GM21381 (cell line): Measurements from ENCODE around the gene ERG.

Source experiments
- ATAC-seq: cut with Tn5 transposase; IDR thresholded peaks from one replicate; pipeline ENCODE4 v1.9.1; 2021; ENCODE audit warnings: mild to moderate bottlenecking, moderate library complexity; ENCODE audit not compliant: unreplicated experiment

The ERG gene, protein sequence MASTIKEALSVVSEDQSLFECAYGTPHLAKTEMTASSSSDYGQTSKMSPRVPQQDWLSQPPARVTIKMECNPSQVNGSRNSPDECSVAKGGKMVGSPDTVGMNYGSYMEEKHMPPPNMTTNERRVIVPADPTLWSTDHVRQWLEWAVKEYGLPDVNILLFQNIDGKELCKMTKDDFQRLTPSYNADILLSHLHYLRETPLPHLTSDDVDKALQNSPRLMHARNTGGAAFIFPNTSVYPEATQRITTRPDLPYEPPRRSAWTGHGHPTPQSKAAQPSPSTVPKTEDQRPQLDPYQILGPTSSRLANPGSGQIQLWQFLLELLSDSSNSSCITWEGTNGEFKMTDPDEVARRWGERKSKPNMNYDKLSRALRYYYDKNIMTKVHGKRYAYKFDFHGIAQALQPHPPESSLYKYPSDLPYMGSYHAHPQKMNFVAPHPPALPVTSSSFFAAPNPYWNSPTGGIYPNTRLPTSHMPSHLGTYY

GRCh38 chr21:38498057-38498833, at the start of gene ERG:
Gene ERG (minus strand): TSS chr21:38498477. CDS start chr21:38498380, 97 bp downstream.
- no peak for ATAC-seq

GRCh38 chr21:38544661-38545060, 46.4 kb upstream of the ERG start:
- ATAC-seq = no peak

GRCh38 chr21:38542263-38542662, 44.0 kb upstream of the ERG start:
- ATAC-seq = no peak

- ATAC-seq = no peak
Measured at GRCh38 chr21:38538353-38538752, 40.1 kb upstream of the ERG start.

DNA sequence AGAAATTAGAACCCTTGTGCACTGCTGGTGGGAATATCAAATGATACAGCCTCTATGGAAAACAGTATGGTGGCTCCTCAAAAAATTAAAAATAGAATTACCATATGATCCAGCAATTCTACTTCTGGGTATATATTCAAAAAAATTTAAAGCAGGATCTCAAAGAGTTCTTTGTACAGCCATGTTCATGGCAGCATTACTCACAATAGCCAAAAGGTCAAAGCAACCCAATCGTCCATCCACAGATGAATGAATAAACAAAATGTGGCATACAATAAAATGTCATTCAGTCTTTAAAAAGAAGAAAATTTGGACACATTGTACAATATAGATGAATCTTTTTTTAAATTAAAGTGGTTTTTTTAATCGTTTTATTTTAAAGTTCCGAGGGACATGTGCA, 36.3 kb upstream of the ERG start:
- no peak for ATAC-seq

GRCh38 chr21:38533887-38534286, 35.6 kb upstream of the ERG start:
- ATAC-seq = no peak

DNA sequence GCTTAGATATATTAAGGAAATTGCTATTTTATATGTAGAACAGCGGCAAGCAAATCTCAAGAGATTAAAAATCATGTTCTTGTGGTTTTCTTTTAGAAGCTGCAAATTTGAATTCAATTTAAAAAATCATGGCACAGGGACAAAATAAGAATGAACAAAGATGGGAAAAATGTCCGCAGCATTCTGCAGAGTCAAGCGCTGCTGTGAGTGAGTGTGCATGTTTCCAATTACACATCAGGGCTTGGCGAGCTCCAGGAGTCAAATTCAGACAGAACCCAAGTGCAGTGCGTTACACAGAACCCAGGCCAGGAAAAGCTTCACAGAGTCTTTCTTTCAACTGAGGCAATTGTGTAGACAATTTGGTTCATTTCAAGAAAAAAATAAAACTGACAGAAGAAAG, 33.3 kb upstream of the ERG start:
- ATAC-seq = no peak

DNA sequence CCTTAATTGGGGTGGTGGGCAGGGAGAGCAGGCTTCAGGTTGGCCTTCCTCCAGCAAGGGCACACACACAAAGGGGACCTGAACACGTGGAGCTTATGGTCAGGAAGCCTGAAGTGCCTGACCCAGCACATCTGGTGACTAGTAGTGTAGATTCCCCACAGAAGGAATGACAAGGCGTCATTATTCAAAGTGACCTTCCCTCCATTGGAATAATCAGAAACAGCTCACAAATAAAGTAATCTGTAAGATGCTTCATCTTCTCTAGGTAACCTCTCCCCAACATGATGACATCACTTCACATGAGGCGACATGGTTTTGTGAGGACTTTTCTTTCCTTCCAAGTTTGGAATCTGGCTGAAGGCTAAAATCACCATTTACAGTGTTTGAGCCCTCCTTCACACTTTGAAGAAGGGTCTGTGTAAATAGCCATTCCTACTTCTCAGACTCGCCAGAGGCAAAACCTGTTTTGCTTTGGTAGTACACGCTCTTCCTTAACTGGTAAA, 32.8 kb upstream of the ERG start:
- no peak for ATAC-seq

DNA sequence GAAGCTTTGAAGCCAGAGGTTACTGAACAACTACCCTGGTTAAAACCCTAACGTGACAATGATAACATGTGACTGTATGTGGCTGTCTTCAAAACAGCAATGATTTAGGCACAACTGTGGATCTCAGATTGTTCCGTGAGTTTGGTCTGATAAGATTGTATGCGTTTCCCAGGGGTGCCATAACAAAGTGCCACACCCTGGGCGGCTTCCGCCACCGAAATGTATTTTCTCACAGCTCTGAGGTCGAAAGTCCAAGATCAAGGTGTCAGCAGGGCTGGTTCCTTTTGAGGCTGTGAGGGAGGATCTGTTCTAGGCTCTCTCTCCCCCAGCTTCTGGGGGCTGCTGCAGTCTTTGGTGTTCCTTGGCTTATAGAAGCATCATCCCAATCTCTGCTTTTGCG, 29.5 kb upstream of the ERG start:
- ATAC-seq = no peak

- no peak for ATAC-seq
Measured at GRCh38 chr21:38525454-38525853, 27.2 kb upstream of the ERG start.

GRCh38 chr21:38524168-38525153, 26.2 kb upstream of the ERG start:
- ATAC-seq = no peak

- ATAC-seq = no peak
Measured at GRCh38 chr21:38520511-38520910, 22.2 kb upstream of the ERG start.

- ATAC-seq = no peak
Measured at GRCh38 chr21:38511662-38512243, 13.5 kb upstream of the ERG start.

DNA sequence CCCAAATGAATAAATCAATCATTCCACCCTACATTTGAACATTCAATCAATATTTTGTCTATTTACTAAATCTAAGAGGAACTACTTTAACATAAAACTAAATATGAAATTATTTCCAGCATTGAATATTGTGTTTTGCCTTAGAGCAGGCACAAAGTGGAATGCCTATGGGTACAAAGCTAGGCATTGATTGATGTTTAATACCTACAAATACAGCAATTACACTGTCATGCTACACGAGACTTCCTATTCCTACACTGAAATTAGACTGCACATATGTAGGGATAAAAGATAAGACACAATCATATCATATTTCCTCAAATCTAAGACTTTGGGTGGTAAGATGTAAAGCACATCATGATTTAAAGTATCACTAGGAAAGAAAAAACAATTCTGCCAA, 12.9 kb upstream of the ERG start:
- ATAC-seq = no peak

- no peak for ATAC-seq
Measured at GRCh38 chr21:38507374-38507942, 9.2 kb upstream of the ERG start.

DNA sequence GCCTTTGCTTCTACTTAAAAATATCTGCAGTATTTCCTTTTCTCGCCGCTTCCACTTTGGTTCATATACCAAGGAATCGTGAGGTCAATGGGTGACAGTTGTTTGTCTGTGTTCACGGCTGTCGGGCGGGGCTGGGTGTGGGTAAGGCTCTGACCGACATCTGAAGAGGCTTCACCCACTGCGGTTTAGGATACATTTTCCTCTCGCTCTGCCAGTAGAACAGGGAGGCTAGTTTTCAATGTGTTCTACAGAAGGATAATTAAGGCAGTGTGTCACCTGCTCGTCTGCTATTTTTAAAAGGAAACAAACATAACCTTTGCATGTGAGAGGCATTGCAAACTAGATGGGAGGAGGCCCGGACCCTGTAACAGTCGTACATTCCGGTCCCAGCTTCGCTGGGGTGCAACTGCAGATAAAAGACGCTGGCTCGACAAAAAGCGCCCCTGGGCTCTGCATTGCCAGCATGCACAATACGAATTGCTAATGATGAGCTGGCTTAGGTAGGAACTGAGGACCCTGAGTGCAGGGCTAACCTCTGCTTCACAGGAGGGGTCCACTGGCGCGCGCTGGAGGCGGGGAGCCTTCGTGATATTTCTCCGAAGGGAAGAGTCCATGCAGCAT, 8.5 kb upstream of the ERG start:
- no peak for ATAC-seq

DNA sequence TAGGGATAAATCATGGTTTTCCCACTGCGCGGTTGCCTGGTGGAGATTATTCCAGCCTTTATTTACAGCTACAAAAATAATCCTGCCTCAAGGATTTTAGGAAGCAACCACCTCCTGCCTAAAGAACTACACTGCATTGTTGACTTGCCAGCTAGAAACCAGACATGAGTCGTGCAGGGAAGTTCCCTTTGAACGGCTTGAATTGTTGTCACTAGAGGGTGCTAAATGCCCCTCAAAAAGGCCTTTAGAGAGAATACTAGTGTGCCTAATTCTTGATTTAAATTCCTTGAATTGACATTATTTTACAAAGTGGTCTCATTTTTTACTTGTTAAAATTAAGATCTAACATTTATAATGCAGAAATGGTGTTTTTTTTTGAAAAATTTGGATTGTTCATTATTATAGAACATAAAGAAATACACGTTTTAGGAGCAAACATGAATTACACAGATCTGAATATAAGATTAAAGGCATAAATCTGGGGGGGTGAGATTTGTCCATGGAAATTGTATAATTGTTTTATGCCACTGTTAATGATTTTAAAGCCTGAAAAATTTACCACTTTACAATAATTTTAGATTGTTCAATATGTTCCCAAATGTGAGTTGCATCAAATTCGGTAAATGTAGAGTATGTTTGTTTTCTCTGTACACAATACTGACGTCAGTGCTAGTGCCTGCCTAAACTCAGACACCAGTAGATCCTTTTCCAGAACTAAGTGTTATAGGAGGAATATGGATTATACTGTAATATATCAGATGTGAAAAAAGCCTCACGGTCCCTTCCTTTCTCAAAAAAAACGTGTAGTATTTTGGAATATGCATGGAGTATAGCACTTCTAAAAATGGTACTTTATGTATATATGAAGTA, 7.6 kb upstream of the ERG start:
- no peak for ATAC-seq

DNA sequence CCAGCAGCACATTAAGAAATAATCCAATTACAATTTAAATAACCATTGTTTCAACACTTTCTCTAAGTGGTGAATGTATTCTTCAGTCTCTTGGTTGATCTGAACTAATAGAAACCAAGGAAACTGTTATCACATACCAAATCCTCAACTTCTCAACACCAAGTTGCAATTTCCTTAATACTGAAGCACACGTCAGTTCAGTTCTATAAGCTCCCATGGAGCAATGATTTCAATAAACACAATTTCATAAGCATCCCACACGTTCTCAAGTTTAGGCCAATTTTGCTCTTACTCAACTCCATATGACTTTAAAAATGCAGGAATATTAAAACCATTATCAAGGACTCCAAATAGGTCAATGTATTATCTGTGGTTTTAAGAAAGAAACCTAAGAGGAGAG, 5.8 kb upstream of the ERG start:
- ATAC-seq = no peak

- no peak for ATAC-seq
Measured at GRCh38 chr21:38503583-38503982, 5.3 kb upstream of the ERG start.
